Pancreas (tissue), 10 donors: ENCODE data around the gene CUL7. TPM values are rescaled to one million over a fixed set of nuclear protein-coding genes. Genes with fewer than 3 reads are reported as not detected.

Experiments used
- ATAC-seq, 4 donors: fragments of 200-7000 bp; cut with Tn5 transposase; one replicate each; pipeline versions ENCODE4 v1.8.0 to v1.9.1; 2020; ENCODE audit warnings: mild to moderate bottlenecking in 4 of 4, moderate library complexity in 4 of 4
- DNase-seq, 6 donors: peaks; one replicate each; pipeline ENCODE4 v3.0.0-alpha.2; 2020
- FAIRE-seq: peaks from 2 replicates; lab custom pipeline; 2012; peaks lifted over from hg19 to GRCh38; lab: Jason Lieb, UNC
- H3K27ac ChIP-seq, 4 donors: fragments of 200-600 bp; sonication (generic); 1 replicate in 3 of 4; 2 replicates in 1 of 4; pipeline versions ENCODE4 v1.5.0 to v1.8.0; 2020
- H3K27me3 ChIP-seq, 4 donors: fragments of 200-600 bp; one replicate each; pipeline ENCODE4 v1.8.0; 2021
- H3K36me3 ChIP-seq, 3 donors: fragments of 200-600 bp; sonication (generic) in 1 of 3; one replicate each; pipeline versions ENCODE4 v1.5.0 to v1.8.0; 2020 to 2021
- H3K4me1 ChIP-seq, 3 donors: fragments of 200-600 bp; one replicate each; pipeline ENCODE4 v1.8.0; 2021
- H3K4me3 ChIP-seq, 4 donors: fragments of 200-600 bp; sonication (generic) in 2 of 4; one replicate each; pipeline versions ENCODE4 v1.5.0 to v1.8.0; 2020 to 2021
- H3K9me3 ChIP-seq, 4 donors: fragments of 200-600 bp; one replicate each; pipeline ENCODE4 v1.8.0; 2021
- WGBS, 2 donors: extraction: QIAGEN DNeasy Blood & Tissue Kit; methylation state at CpG; one replicate each; pipeline ENCODE4 v1.1.7; 2013; 5-methylcytosine and 5-hydroxymethylcytosine counted together
- intact Hi-C, 3 donors: fragments of 100-400 bp; cut with DNase I; formaldehyde crosslinking; loops; one replicate each; pipeline versions ENCODE4 v1.11.1 to v1.14.2; 2022
- polyA plus RNA-seq, 2 donors: library from polyadenylated mRNA; stranded (reverse); fragments of 200-250 nt; gene quantifications; one replicate each; pipeline ENCODE4 v1.2.3, GENCODE V29; 2013
- total RNA-seq, 6 donors: library from RNA; stranded (reverse); fragmentation: NEBNext Ultra II Directional in 4 of 6; extraction: Animal tissue kit (Norgen Biotek cat#: 25700) in 4 of 6; gene quantifications; one replicate each; pipeline versions ENCODE4 v1.2.1 to v1.2.4, GENCODE V29; 2021 to 2023
- TF ChIP-seq, protein P1 (sequence below), 4 donors: fragments of 200-600 bp; sonication (generic) in 3 of 4; IDR thresholded peaks; one replicate each; pipeline versions ENCODE4 v1.5.0 to v1.8.0; 2021; ENCODE audit warnings: antibody characterized with exemption in 4 of 4
- donor health status: healthy with polysubstance abuse.
- donor health status: DM: no; HTN: no; CAD: no; lungs with moderate emphysema.
- donor health status: DM: no; HTN: no; CAD: no.
- donor health status: control.
- donor health status: control.
- donor health status: Bipolar disorder and iron deficiency.
- donor health status: DM: yes; HTN: yes; CAD: no.
- donor health status: DM: no; HTN: no; CAD: no.
- donor health status: DM: no; HTN: no; CAD: no.
- donor health status: DM: yes; HTN: yes; CAD: no.

CUL7 gene
- total and polyA plus RNA-seq, 8 donors: 8.6 to 21.4 (median 13.9) TPM

DNA sequence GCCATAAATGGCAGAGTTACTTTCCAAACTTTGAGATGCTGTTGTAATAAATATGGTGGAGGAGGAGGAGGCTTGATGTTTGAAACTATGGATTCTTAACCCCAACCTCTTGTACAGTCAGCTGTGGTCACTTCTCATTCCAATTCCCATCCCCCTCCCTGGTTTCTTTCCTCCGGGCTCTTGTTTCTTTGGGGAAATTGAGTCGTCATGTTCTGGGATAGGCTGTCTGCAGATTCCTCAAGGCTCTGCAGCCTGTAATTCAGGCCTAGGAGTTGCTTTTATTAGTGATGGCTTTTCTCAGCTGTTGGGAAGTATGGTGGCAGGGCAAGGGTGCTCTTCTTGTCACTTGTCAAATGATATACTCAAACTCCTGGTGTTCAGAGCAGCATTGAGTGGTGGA is 25.0 kb upstream of the CUL7 start:
- ATAC-seq (no peak), DNase-seq (no peak), FAIRE-seq (no peak)
- no peak overlapping the region for H3K4me3 ChIP-seq
- TF ChIP-seq, protein P1, sequence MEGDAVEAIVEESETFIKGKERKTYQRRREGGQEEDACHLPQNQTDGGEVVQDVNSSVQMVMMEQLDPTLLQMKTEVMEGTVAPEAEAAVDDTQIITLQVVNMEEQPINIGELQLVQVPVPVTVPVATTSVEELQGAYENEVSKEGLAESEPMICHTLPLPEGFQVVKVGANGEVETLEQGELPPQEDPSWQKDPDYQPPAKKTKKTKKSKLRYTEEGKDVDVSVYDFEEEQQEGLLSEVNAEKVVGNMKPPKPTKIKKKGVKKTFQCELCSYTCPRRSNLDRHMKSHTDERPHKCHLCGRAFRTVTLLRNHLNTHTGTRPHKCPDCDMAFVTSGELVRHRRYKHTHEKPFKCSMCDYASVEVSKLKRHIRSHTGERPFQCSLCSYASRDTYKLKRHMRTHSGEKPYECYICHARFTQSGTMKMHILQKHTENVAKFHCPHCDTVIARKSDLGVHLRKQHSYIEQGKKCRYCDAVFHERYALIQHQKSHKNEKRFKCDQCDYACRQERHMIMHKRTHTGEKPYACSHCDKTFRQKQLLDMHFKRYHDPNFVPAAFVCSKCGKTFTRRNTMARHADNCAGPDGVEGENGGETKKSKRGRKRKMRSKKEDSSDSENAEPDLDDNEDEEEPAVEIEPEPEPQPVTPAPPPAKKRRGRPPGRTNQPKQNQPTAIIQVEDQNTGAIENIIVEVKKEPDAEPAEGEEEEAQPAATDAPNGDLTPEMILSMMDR (IDR thresholded peaks at IDR 0.05): no peak
- intact Hi-C loops: loop anchor here in 1 of 3 donors (10.0 kb wide), 1 partner anchor 56 kb away; no protein-coding TSS in a partner anchor
- H3K4me1 ChIP-seq: no peaks in the 10 kb centered on the region
- H3K27ac ChIP-seq: no peak overlapping the region
- H3K27me3 ChIP-seq: no peaks in the 10 kb centered on the region
- no peaks in the 10 kb centered on the region for H3K36me3 ChIP-seq
- no peaks in the 10 kb centered on the region for H3K9me3 ChIP-seq
- 79 to 94% methylated on average over 2 of the region's 2 CpGs for WGBS, 2 donors

DNA sequence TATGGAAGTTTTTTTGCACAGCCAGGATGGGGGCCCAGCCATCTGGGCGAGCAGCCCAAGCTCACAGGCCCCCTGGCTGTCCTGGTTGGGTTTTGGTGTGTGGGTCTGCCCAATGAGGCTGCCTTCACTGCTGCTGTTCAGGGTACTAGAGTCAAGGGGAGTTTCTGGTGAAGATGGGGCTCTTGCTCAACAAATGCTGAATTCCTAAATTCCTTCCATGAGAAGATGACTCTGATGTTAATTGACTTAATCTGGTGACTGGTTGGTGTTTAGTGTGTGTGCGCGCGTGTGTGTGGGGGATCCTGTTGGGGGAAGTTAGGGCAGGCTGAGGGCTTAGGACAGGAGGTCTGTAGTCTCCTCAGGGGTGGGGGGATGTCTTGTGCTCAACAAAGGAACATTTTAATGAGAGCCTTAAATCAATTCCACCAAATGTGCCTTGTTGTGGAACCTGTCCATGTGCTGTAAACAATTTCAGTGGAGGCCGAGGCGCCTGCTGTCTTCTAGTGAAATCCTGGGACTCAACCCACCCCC is 24.4 kb upstream of the CUL7 start:
- intact Hi-C loops: loop anchor here in 1 of 3 donors (10.0 kb wide), 1 partner anchor 57 kb away; no protein-coding TSS in a partner anchor

DNA sequence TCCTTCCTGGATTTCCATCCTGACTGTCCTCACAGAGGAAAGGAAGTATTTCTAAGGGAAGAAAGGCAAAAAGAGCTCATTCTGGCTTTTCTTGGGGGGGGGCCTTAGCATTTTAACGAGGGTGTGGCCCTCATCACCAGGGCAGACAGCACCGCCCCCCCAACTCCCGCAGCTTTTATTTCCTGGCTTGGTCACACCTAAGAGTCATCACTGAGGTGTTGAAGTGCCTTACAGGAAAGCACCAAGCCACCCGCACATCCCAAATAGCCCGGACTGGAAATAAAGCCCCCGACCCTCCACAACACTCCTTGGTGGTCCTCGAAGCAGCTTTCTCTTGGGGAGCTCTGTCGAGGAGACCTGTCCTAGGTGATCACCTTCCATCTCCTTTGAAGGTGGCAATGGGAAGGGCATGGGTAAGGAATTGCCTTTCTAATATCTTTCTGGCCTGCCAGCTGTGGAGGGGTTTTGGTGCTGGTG is 23.7 kb upstream of the CUL7 start:
- peak in 1 of 4 donors; percentile 19 for ATAC-seq
- TF ChIP-seq, protein P1 (IDR thresholded peaks at IDR 0.05): no peak
- Histone ChIP-seq H3K27ac (no peak overlapping the region), H3K4me1 (no peaks in the 10 kb centered on the region), H3K36me3 (no peaks in the 10 kb centered on the region), H3K27me3 (no peaks in the 10 kb centered on the region), H3K9me3 (no peaks in the 10 kb centered on the region), H3K4me3 (peak overlapping the region; percentile 61 to 83 (median 68))
- intact Hi-C loops: loop anchor here in 1 of 3 donors (10.0 kb wide), 1 partner anchor 57 kb away; no protein-coding TSS in a partner anchor
- WGBS, 2 donors: 37 to 39% methylated on average over 8 of the region's 8 CpGs
- no peak for DNase-seq
- no peak for FAIRE-seq

More for the DNA sequence above, 24.4 kb upstream of the CUL7 start:
- WGBS, 2 donors: 90 to 94% methylated on average over 6 of the region's 6 CpGs
- H3K9me3 ChIP-seq: no peaks in the 10 kb centered on the region
- no peaks in the 10 kb centered on the region for H3K27me3 ChIP-seq
- FAIRE-seq (no peak), DNase-seq (no peak), ATAC-seq (no peak)
- H3K4me3 ChIP-seq: no peak overlapping the region
- no peak overlapping the region for H3K27ac ChIP-seq
- no peaks in the 10 kb centered on the region for H3K4me1 ChIP-seq
- no peaks in the 10 kb centered on the region for H3K36me3 ChIP-seq
- TF ChIP-seq, protein P1 (IDR thresholded peaks at IDR 0.05): no peak

DNA sequence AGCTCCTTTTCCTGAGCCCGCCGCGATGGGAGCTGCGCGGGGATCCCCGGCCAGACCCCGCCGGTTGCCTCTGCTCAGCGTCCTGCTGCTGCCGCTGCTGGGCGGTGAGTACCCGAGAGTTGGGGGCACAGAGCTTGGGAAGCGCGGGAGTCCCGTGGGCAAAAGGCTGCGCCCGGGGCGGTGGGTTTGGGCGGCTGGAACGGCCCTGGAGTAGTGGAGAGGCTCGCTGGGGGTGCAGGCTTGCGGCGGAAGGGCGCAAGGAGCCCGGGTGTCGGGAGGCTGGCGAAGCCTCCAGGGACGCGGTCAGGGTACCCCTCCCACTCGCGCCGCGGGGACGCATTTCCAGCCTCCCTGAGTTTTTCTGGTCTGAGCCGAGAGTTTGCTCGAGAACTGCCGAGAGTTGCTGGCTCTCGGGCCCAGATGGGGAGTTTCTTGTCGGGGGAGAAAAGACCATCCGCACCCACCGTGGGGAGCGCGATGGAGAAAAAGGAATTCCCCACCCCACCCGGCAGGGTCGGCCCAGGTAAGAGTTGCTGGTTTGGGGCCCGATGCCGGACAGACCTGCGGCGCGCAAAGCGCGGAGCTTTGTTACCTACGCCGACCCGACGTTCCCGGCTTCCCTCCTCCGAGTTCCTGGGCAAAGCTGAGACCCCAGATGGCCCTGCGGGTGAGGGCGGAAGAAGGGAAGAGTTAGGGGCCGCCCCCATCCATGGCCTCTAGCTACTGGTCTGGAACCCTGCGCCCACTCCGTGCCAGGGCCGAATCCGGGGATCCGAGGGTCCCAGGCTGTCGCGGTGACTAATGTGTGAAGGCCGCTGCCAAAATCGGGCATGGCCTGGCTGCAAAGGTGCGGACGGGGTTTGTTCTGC is 23.0 kb upstream of the CUL7 start:
- H3K27ac ChIP-seq: peak overlapping the region; percentile 1 to 53 (median 35)
- H3K9me3 ChIP-seq: no peaks in the 10 kb centered on the region
- H3K4me3 ChIP-seq: peak overlapping the region; percentile 61 to 83 (median 68)
- FAIRE-seq (no peak), ATAC-seq (peak; percentile 53 to 62 (median 55)), DNase-seq (peak in 5 of 6 donors; percentile 21 to 71 (median 49))
- H3K36me3 ChIP-seq: no peaks in the 10 kb centered on the region
- TF ChIP-seq, protein P1 (IDR thresholded peaks at IDR 0.05): no peak
- intact Hi-C loops: loop anchor here in 1 of 3 donors (10.0 kb wide), 1 partner anchor 58 kb away; no protein-coding TSS in a partner anchor
- 1% methylated on average over 62 to 72 of the region's 72 CpGs for WGBS, 2 donors
- no peaks in the 10 kb centered on the region for H3K4me1 ChIP-seq
- H3K27me3 ChIP-seq: no peaks in the 10 kb centered on the region
